ENCODE measurements around the gene KCNH2. TPM values are rescaled to one million over a fixed set of nuclear protein-coding genes. Genes with fewer than 3 reads are reported as not detected.

Gene KCNH2
- polyA plus RNA-seq, 1 of the 3 experiments (the other 2 are of a cell fraction) = 2.2 TPM

DNA sequence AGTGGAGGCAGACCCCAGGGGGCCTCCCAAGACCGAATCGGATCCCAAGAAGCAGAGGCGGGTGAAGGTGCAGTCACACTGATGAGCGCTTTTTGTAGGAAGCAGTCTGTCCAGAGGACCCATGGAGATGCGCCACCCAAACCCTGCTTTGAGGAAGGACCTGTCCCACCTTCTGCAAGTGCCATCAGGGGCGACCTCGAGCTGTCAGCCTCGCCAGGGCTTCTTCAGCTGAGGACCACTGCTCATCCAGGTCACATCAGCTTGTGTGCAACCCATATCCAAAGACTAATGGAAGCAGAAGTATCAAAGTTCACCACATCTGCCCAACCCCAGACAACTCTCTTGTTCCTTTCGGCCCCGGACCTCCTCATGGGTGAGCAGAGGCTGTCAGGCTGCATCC is 61.5 kb downstream of the KCNH2 start:
- Histone ChIP-seq H3K27ac (ENCODE audit: low read depth in 2 of 2, low read length in 1 of 2) (no peak overlapping the region), H3K9ac (no peak overlapping the region), H4K20me1 (ENCODE audit: insufficient read depth) (no peaks in the 10 kb centered on the region), H3K36me3 (replicated peaks in 1 of 2; ENCODE audit: control insufficient read depth in 1 of 2, insufficient read depth in 2 of 2, low read length in 1 of 2) (no peaks in the 10 kb centered on the region), H3K27me3 (ENCODE audit: insufficient read depth) (peaks cover 53% of the 10 kb centered on the region), H3K4me2 (no peak overlapping the region), H3K79me2 (ENCODE audit: insufficient read depth) (no peaks in the 10 kb centered on the region), H2AFZ (ENCODE audit: low read depth) (no peak overlapping the region), H3F3A (replicated peaks; ENCODE audit: insufficient read depth) (no peaks in the 10 kb centered on the region), H3K9me3 (no peaks in the 10 kb centered on the region), H3K9me2 (no peaks in the 10 kb centered on the region), H3K4me1 (ENCODE audit: control insufficient read depth in 1 of 2, insufficient read depth in 2 of 2, low read depth in 1 of 2, low read length in 1 of 2) (no peaks in the 10 kb centered on the region), H3K4me3 (ENCODE audit: low read depth in 2 of 2, low read length in 1 of 2) (no peak overlapping the region)
- WGBS (ENCODE audit: low lambda C conversion rate) = 54% methylated on average over 10 of the region's 10 CpGs
- no peak for DNase-seq
- CTCF ChIA-PET = interaction anchor here (1.7 to 6.8 kb wide), 4 partner anchors 15 to 96 kb away, joined by 4 to 70 read pairs (median 17); no protein-coding TSS in a partner anchor
- TF ChIP-seq EZH2phosphoT487 (IDR thresholded peaks at IDR 0.05; ENCODE audit: borderline replicate concordance, low read depth) (no peak), EP300 (IDR thresholded peaks at IDR 0.05; ENCODE audit: borderline replicate concordance in 1 of 2, low read depth in 1 of 2, low read length in 1 of 2) (no peak), POLR2AphosphoS5 (IDR thresholded peaks at IDR 0.05; ENCODE audit: low read depth, low read length) (no peak), YY1 (IDR thresholded peaks at IDR 0.05; ENCODE audit: low read depth) (no peak), ELF1 (IDR thresholded peaks at IDR 0.05) (no peak), MXI1 (IDR thresholded peaks at IDR 0.05; ENCODE audit: low read depth, low read length) (no peak), TEAD4 (IDR thresholded peaks at IDR 0.05; ENCODE audit: borderline replicate concordance, insufficient read depth) (no peak), SMC3 (IDR thresholded peaks at IDR 0.05; ENCODE audit: low read depth, low read length) (no peak), SIN3A (IDR thresholded peaks at IDR 0.05; ENCODE audit: borderline replicate concordance, low read depth, low read length) (no peak)
- TF ChIP-seq, protein P1, sequence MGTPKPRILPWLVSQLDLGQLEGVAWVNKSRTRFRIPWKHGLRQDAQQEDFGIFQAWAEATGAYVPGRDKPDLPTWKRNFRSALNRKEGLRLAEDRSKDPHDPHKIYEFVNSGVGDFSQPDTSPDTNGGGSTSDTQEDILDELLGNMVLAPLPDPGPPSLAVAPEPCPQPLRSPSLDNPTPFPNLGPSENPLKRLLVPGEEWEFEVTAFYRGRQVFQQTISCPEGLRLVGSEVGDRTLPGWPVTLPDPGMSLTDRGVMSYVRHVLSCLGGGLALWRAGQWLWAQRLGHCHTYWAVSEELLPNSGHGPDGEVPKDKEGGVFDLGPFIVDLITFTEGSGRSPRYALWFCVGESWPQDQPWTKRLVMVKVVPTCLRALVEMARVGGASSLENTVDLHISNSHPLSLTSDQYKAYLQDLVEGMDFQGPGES (IDR thresholded peaks at IDR 0.05; ENCODE audit: low read depth, low read length) = no peak
- TF ChIP-seq, protein P2, sequence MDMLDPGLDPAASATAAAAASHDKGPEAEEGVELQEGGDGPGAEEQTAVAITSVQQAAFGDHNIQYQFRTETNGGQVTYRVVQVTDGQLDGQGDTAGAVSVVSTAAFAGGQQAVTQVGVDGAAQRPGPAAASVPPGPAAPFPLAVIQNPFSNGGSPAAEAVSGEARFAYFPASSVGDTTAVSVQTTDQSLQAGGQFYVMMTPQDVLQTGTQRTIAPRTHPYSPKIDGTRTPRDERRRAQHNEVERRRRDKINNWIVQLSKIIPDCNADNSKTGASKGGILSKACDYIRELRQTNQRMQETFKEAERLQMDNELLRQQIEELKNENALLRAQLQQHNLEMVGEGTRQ (IDR thresholded peaks at IDR 0.05; ENCODE audit: borderline replicate concordance, low read depth, low read length) = no peak
- POLR2A ChIA-PET = no interaction called here

DNA sequence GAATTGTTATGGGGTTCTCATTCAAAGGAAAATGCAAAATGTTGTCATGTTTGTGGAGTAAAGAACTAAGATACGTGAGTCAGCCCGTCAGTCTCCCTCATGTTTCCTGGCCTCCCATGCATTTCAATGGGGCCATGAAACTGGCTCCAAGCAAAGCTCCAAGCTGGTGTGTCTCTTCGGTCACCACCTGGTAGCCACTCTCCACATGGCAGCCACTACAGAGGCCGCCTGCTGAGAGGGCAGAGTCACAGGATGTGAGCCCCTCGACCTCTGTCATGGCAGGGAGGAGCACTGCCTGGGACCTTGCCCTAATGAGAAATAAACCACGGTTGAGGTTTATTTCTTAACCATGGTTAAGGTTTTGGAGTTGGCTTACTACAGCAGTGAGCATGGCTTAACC is 63.2 kb downstream of the KCNH2 start:
- H3F3A ChIP-seq (replicated peaks; ENCODE audit: insufficient read depth) = no peaks in the 10 kb centered on the region
- no peaks in the 10 kb centered on the region for H3K36me3 ChIP-seq (replicated peaks in 1 of 2; ENCODE audit: control insufficient read depth in 1 of 2, insufficient read depth in 2 of 2, low read length in 1 of 2)
- CTCF ChIA-PET = interaction anchor here (1.0 to 6.8 kb wide), 4 partner anchors 11 to 65 kb away, joined by 3 to 70 read pairs (median 14); no protein-coding TSS in a partner anchor
- H3K9me2 ChIP-seq = no peaks in the 10 kb centered on the region
- WGBS (ENCODE audit: low lambda C conversion rate) = 37% methylated on average over 6 of the region's 6 CpGs
- H3K79me2 ChIP-seq (ENCODE audit: insufficient read depth) = no peaks in the 10 kb centered on the region
- no peak overlapping the region for H3K4me3 ChIP-seq (ENCODE audit: low read depth in 2 of 2, low read length in 1 of 2)
- H3K27me3 ChIP-seq (ENCODE audit: insufficient read depth) = peaks cover 43% of the 10 kb centered on the region
- H3K27ac ChIP-seq (ENCODE audit: low read depth in 2 of 2, low read length in 1 of 2) = no peak overlapping the region
- no peaks in the 10 kb centered on the region for H3K4me1 ChIP-seq (ENCODE audit: control insufficient read depth in 1 of 2, insufficient read depth in 2 of 2, low read depth in 1 of 2, low read length in 1 of 2)
- no peaks in the 10 kb centered on the region for H4K20me1 ChIP-seq (ENCODE audit: insufficient read depth)
- H3K9ac ChIP-seq = no peak overlapping the region
- H3K9me3 ChIP-seq = no peaks in the 10 kb centered on the region
- no peak overlapping the region for H2AFZ ChIP-seq (ENCODE audit: low read depth)
- H3K4me2 ChIP-seq = no peak overlapping the region
- no peak for DNase-seq
- TF ChIP-seq GABPA (IDR thresholded peaks at IDR 0.05; ENCODE audit: low read depth) (no peak), ELF1 (IDR thresholded peaks at IDR 0.05) (no peak), POLR2AphosphoS5 (IDR thresholded peaks at IDR 0.05; ENCODE audit: low read depth, low read length) (no peak), YY1 (IDR thresholded peaks at IDR 0.05; ENCODE audit: low read depth) (no peak)
- TF ChIP-seq, protein P3, sequence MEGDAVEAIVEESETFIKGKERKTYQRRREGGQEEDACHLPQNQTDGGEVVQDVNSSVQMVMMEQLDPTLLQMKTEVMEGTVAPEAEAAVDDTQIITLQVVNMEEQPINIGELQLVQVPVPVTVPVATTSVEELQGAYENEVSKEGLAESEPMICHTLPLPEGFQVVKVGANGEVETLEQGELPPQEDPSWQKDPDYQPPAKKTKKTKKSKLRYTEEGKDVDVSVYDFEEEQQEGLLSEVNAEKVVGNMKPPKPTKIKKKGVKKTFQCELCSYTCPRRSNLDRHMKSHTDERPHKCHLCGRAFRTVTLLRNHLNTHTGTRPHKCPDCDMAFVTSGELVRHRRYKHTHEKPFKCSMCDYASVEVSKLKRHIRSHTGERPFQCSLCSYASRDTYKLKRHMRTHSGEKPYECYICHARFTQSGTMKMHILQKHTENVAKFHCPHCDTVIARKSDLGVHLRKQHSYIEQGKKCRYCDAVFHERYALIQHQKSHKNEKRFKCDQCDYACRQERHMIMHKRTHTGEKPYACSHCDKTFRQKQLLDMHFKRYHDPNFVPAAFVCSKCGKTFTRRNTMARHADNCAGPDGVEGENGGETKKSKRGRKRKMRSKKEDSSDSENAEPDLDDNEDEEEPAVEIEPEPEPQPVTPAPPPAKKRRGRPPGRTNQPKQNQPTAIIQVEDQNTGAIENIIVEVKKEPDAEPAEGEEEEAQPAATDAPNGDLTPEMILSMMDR (IDR thresholded peaks at IDR 0.05) = no peak
- TF ChIP-seq, protein P1 (IDR thresholded peaks at IDR 0.05; ENCODE audit: low read depth, low read length) = no peak
- POLR2A ChIA-PET = interaction anchor here (1.5 kb wide), 1 partner anchor 16 kb away, joined by 4 read pairs; no protein-coding TSS in a partner anchor
